Measurements from ENCODE around the gene CREB5.

- no peak for TF ChIP-seq CTCF (conservative IDR thresholded peaks at IDR 0.05; ENCODE audit: low read length)
- TF ChIP-seq EZH2phosphoT487 (IDR thresholded peaks at IDR 0.05; ENCODE audit: borderline replicate concordance): no peak
Measured at GRCh38 chr7:28410628-28411531, 1.4 kb upstream of the CREB5 start.

Data from Loucy (cell line).